ENCODE results near the gene RANGRF.

- TF ChIP-seq, protein P1, sequence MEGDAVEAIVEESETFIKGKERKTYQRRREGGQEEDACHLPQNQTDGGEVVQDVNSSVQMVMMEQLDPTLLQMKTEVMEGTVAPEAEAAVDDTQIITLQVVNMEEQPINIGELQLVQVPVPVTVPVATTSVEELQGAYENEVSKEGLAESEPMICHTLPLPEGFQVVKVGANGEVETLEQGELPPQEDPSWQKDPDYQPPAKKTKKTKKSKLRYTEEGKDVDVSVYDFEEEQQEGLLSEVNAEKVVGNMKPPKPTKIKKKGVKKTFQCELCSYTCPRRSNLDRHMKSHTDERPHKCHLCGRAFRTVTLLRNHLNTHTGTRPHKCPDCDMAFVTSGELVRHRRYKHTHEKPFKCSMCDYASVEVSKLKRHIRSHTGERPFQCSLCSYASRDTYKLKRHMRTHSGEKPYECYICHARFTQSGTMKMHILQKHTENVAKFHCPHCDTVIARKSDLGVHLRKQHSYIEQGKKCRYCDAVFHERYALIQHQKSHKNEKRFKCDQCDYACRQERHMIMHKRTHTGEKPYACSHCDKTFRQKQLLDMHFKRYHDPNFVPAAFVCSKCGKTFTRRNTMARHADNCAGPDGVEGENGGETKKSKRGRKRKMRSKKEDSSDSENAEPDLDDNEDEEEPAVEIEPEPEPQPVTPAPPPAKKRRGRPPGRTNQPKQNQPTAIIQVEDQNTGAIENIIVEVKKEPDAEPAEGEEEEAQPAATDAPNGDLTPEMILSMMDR (IDR thresholded peaks at IDR 0.05), result no peak
- no peak for TF ChIP-seq POLR2AphosphoS5 (IDR thresholded peaks at IDR 0.05)
Measured at GRCh38 chr17:8294814-8295316, 6.4 kb downstream of the RANGRF start.

Data from breast epithelium (tissue), 3 donors.